SJCRH30 (cell line): ENCODE measurements around the gene ACTC1. TPM values are rescaled to one million over a fixed set of nuclear protein-coding genes. Genes with fewer than 3 reads are reported as not detected.
"Not testable (repeated sequence)": the region's sequence is repeated elsewhere in the genome, so short reads cannot be mapped to it uniquely, and the experiment has no call there.

Source experiments
- DNase-seq, 2 experiments: peaks; one replicate each; pipeline ENCODE4 v3.0.0-alpha.2; 2015 to 2020
- H3K27ac ChIP-seq: fragments of 250-450 bp; sonication (Bioruptor Pico); 2 replicates; pipeline ENCODE4 v1.5.1; 2020; ENCODE audit warnings: mild to moderate bottlenecking, moderate library complexity
- H3K27me3 ChIP-seq: fragments of 250-450 bp; sonication (Bioruptor Pico); 2 replicates; pipeline ENCODE4 v1.5.1; 2020; ENCODE audit warnings: mild to moderate bottlenecking, moderate library complexity
- H3K36me3 ChIP-seq: fragments of 250-450 bp; sonication (Bioruptor Pico); 2 replicates; pipeline ENCODE4 v1.5.1; 2020; ENCODE audit warnings: mild to moderate bottlenecking, moderate library complexity
- H3K4me1 ChIP-seq: fragments of 250-450 bp; sonication (Bioruptor Pico); 2 replicates; pipeline ENCODE4 v1.5.1; 2020; ENCODE audit warnings: mild to moderate bottlenecking, moderate library complexity
- H3K4me3 ChIP-seq: fragments of 250-450 bp; sonication (Bioruptor Pico); 2 replicates; pipeline ENCODE4 v1.5.1; 2020; ENCODE audit warnings: mild to moderate bottlenecking, moderate library complexity
- H3K9me3 ChIP-seq: fragments of 250-450 bp; sonication (Bioruptor Pico); replicated peaks from 2 replicates; pipeline ENCODE4 v1.5.1; 2020; ENCODE audit warnings: mild to moderate bottlenecking, moderate library complexity
- total RNA-seq: library from RNA; depleted of rRNA; stranded (reverse); fragments of >200 nt; shearing (Covaris generic); gene quantifications from 2 replicates; pipeline ENCODE4 v1.2.3, GENCODE V29; 2014; rRNA removed

ACTC1 gene
- total RNA-seq, result 323 and 325 TPM in 2 replicates

- H3K4me3 ChIP-seq, result peak within 1 kb of the TSS; percentile 77
- no peaks in the 10 kb centered on the region for H3K9me3 ChIP-seq
- DNase-seq, result peak; percentile 97
- peaks cover 46% of the 10 kb centered on the region for H3K4me1 ChIP-seq
- H3K27ac ChIP-seq, result peak within 1 kb of the TSS; percentile 97
- H3K27me3 ChIP-seq, result no peaks in the 10 kb centered on the region
- H3K36me3 ChIP-seq, result peaks cover 41% of the 10 kb centered on the region
These were observed at the start of gene ACTC1 for GRCh38 chr15:34795267-34796081. TSS of gene ACTC1 (minus strand) at chr15:34795549. CDS start at chr15:34794808, 741 bp downstream.

DNA sequence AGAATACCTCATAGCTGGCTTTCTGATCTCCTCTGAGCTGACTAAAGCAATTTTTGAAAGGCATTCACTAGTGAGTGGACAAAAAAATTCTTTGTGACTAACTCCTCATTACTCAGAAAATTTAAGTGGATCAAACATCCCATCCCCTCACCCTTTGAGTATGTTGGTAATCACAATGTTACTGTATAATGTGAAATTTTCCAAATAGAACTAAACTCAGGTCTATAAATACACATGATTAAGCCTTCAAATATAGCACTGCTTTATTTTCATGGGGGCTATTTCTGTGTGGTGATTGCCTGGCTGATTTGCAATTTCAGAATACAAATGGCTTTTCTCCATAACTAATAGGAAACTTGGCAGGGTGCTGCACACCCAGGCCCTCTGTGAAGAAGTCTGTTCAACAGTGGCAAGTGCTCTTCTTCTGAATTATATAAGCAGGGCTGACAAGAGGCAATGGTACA is 45.9 kb upstream of the ACTC1 start:
- Histone ChIP-seq H3K4me3 (no peak overlapping the region), H3K36me3 (no peaks in the 10 kb centered on the region), H3K27me3 (no peaks in the 10 kb centered on the region), H3K9me3 (no peaks in the 10 kb centered on the region), H3K27ac (no peak overlapping the region), H3K4me1 (no peaks in the 10 kb centered on the region)
- no peak for DNase-seq

- no peak overlapping the region for H3K4me3 ChIP-seq
- DNase-seq, result no peak
- H3K27me3 ChIP-seq, result no peaks in the 10 kb centered on the region
- H3K36me3 ChIP-seq, result no peaks in the 10 kb centered on the region
- no peak overlapping the region for H3K27ac ChIP-seq
- 0 out of 2 replicates have a peak, but pooled peaks cover 3% of the 10 kb centered on the region for H3K9me3 ChIP-seq
- no peaks in the 10 kb centered on the region for H3K4me1 ChIP-seq
These were observed 42.9 kb upstream of the ACTC1 start for GRCh38 chr15:34838282-34838681.

DNA sequence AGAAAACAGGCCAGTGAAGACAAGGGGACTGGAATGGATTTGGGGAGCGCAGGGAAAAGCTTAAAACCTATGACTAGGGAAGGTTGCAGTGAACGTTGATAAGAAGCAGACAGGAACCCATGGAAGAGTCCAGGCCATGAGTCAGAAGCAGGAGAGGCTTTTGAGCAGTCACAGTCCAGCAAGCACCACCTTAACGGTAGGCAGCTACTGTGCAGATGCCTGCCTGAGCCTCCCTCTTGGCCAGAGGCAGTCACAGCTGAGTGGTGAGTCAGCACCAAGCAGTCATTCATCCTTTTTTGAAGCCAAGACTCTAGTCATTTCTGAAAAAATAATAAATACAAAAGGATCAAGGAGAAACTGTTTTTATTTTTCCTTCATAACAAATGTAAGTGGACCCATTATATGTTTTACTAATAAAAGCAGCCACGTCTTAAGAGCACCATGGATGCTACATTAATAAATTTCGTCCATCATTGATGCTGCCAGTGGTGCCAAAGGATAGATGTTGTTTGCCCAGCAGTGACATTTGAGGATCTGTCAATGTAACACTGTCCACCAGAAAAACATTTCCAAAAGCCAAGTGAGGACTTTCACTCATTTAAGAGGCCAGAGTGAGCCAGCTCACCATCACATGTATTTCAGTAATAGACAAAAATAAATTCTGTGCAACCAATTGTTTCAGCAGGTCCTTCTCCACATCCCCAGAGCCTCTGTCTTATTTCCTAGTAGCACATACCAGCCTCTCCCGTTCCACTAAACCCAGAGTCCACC is 42.1 kb upstream of the ACTC1 start:
- Histone ChIP-seq H3K9me3 (0 out of 2 replicates have a peak, but pooled peaks cover 3% of the 10 kb centered on the region), H3K4me1 (no peaks in the 10 kb centered on the region), H3K4me3 (no peak overlapping the region), H3K27ac (no peak overlapping the region), H3K36me3 (no peaks in the 10 kb centered on the region), H3K27me3 (no peaks in the 10 kb centered on the region)
- peak; percentile 13 to 17 for DNase-seq

- no peak overlapping the region for H3K4me3 ChIP-seq
- H3K27me3 ChIP-seq, result no peaks in the 10 kb centered on the region
- H3K36me3 ChIP-seq, result no peaks in the 10 kb centered on the region
- H3K27ac ChIP-seq, result no peak overlapping the region
- H3K9me3 ChIP-seq, result no peaks in the 10 kb centered on the region
- H3K4me1 ChIP-seq, result no peaks in the 10 kb centered on the region
- no peak for DNase-seq
These were observed 33.0 kb upstream of the ACTC1 start for GRCh38 chr15:34828145-34828911.

GRCh38 chr15:34821831-34822230 is 26.5 kb upstream of the ACTC1 start:
- no peaks in the 10 kb centered on the region for H3K27me3 ChIP-seq
- no peaks in the 10 kb centered on the region; the same call in 1 of the 2 replicates for H3K9me3 ChIP-seq
- DNase-seq, result no peak
- H3K4me1 ChIP-seq, result no peaks in the 10 kb centered on the region
- no peaks in the 10 kb centered on the region for H3K36me3 ChIP-seq
- H3K4me3 ChIP-seq, result no peak overlapping the region
- no peak overlapping the region for H3K27ac ChIP-seq

- no peak overlapping the region for H3K27ac ChIP-seq
- no peak overlapping the region for H3K4me3 ChIP-seq
- no peaks in the 10 kb centered on the region for H3K4me1 ChIP-seq
- no peak for DNase-seq
- no peaks in the 10 kb centered on the region for H3K36me3 ChIP-seq
- H3K9me3 ChIP-seq, result no peaks in the 10 kb centered on the region; the same call in 1 of the 2 replicates
- H3K27me3 ChIP-seq, result no peaks in the 10 kb centered on the region
These were observed 24.8 kb upstream of the ACTC1 start for GRCh38 chr15:34820110-34820509.

DNA sequence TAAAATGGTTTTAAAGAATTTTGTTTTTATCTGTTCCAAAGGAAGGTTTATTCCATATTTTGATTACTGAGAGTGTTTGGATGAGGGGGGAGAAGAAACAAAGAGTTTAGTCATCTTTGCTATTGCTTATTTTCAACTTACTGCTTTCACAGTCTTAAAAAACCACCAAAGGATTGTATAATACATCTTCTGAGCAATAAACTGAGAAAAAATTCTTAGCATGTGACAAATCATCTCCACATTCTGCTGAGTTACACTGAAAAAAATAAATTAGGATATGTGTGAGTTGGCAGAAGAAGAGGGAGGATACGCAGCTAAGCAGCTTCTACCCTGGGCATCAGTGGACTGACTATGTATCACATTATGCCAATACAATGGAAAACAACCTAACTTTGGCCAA is 23.2 kb upstream of the ACTC1 start:
- Histone ChIP-seq H3K36me3 (no peaks in the 10 kb centered on the region), H3K27ac (no peak overlapping the region), H3K27me3 (no peaks in the 10 kb centered on the region), H3K9me3 (no peaks in the 10 kb centered on the region; the same call in 1 of the 2 replicates), H3K4me3 (no peak overlapping the region), H3K4me1 (no peaks in the 10 kb centered on the region)
- no peak for DNase-seq

DNA sequence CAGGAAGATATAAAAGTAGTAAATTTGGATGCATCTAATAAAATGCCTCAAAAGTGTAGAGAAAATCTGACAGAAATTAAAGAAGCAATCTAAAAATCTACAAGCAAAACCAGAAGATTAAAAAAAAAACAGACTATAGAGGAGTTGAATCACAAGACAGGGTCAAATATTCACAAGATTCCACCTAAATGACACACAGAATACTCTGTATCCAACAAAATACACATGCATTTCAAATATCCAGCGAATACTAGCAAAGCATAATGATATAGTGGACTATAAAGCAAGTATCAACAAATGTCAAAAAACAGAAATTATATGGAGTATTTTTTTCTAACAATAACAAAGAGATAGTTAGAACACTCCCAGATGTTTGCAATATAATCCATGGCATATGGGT is 20.5 kb upstream of the ACTC1 start:
- no peak overlapping the region for H3K27ac ChIP-seq
- peaks cover 3% of the 10 kb centered on the region for H3K4me1 ChIP-seq
- H3K27me3 ChIP-seq, result no peaks in the 10 kb centered on the region
- H3K36me3 ChIP-seq, result no peaks in the 10 kb centered on the region
- no peaks in the 10 kb centered on the region for H3K9me3 ChIP-seq
- DNase-seq, result no peak
- H3K4me3 ChIP-seq, result no peak overlapping the region

DNA sequence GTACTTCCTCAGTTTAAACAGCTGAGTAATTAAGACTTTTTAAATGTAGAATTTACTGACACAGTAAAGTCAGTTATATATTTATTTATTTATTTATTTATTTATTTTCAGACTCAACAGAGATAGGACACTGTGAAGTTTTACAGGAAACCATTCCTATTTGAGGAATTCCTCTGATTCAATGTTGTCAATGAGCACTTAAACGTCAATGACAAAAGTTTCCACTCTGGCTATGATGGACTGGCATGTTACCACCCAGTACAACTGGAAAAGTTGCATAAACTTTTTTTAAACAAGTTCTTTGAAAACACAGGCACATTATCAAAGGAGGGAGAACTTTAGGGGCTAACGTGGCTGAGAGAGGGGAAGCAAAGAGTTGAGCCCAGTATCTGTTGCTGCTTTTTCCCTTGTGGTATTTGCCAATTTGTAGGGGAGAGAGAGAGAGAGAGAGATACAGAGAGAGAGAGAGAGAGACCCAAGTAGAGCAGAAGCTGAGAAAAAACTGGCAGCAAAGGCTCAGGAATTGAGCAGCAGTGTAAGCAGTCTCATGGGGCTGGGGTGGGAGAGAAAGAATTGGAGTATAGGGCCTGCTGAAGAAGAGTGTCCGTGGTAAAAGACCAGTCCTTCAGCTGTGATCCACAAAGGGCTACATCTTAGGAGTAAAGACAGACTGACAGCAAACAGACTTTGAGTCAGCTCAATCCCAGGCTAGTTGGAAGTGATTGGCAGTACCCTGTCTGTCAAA is 18.3 kb upstream of the ACTC1 start:
- Histone ChIP-seq H3K27ac (no peak overlapping the region), H3K4me1 (peaks cover 9% of the 10 kb centered on the region)
- DNase-seq, result no peak

DNA sequence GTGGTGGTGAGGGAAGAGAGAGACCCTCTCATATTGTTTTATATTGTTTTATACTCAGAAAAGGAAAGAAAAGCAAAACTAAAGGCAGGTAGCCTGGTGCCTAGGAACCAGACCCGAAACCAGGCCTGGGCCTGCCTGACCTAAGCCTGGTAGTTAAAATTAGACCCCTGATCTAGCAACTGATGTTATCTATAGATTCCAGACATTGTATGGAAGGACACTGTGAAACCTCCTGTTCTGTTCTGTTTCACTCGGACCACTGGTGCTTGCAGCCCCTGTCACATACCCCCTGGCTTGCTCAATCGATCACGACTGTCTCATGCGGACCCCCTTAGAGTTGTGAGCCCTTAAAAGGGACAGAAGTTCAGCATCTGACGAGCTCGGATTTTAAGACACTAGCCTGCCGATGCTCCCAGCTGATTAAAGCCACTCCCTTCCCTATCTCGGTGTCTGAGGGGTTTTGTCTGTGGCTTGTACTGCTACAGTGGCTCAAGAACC is 17.6 kb upstream of the ACTC1 start:
- not testable (repeated sequence) for H3K27me3 ChIP-seq, DNase-seq, H3K4me1 ChIP-seq, H3K36me3 ChIP-seq, H3K4me3 ChIP-seq, H3K9me3 ChIP-seq, H3K27ac ChIP-seq

More for the DNA sequence above, 18.3 kb upstream of the ACTC1 start:
- Histone ChIP-seq H3K9me3 (no peaks in the 10 kb centered on the region), H3K36me3 (no peaks in the 10 kb centered on the region), H3K27me3 (no peaks in the 10 kb centered on the region), H3K4me3 (no peak overlapping the region)

- Histone ChIP-seq H3K4me3 (no peak overlapping the region), H3K27me3 (no peaks in the 10 kb centered on the region), H3K4me1 (peaks cover 9% of the 10 kb centered on the region), H3K27ac (no peak overlapping the region), H3K36me3 (no peaks in the 10 kb centered on the region), H3K9me3 (no peaks in the 10 kb centered on the region; the same call in 1 of the 2 replicates)
- no peak for DNase-seq
These were observed 17.0 kb upstream of the ACTC1 start for GRCh38 chr15:34812369-34812768.

DNA sequence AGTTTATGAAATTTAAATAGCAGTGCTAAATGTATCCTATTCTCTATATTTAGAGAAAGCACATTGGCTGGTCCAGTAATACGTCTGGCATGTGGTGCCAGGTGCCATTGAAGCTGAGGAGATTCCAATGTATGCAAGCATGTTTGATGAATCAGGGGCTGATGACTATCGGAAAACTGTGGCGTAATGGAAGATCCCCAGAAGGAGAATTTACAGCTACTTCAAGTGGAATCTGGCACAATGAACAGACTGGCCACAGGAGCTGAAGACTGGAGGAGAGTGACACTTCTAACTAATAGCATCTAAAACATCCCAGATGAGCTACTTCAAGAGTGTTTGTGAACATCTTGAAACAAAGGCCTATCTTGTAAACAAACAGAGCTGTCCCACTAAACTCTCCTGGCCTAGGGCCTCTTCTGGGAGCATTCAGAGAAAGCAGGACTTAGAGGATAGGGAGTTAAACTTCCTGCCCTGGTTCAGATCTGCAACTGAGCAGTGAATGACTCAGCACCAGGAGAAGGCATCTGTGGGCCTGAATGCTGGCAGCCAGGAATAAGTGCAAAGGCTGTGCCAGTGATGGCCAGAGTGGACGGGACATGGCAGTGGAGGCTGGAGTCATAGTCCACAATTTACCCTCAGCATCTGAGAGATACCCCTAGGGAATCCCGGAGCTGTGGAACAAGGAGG is 15.2 kb upstream of the ACTC1 start:
- peak overlapping the region; percentile 52 for H3K27ac ChIP-seq

More for the DNA sequence above, 15.2 kb upstream of the ACTC1 start:
- DNase-seq, result no peak
- H3K4me3 ChIP-seq, result no peak overlapping the region
- no peaks in the 10 kb centered on the region for H3K36me3 ChIP-seq
- no peaks in the 10 kb centered on the region; the same call in 1 of the 2 replicates for H3K9me3 ChIP-seq
- no peaks in the 10 kb centered on the region for H3K27me3 ChIP-seq
- H3K4me1 ChIP-seq, result peaks cover 10% of the 10 kb centered on the region
